H1 (cell line): ENCODE results near the gene GABRB2. TPM values are rescaled to one million over a fixed set of nuclear protein-coding genes. Genes with fewer than 3 reads are reported as not detected.

Experiments
- CTCF ChIA-PET: fragments of 300-600 bp; sonication (Branson Sonifier 250); formaldehyde crosslinking; loops from one replicate; lab custom pipeline; 2021; ENCODE audit not compliant: partially characterized antibody; lab: Charles Lee
- POLR2A ChIA-PET: fragments of 300-600 bp; sonication (Branson Sonifier 250); formaldehyde crosslinking; loops from one replicate; lab custom pipeline; 2021; ENCODE audit warnings: inconsistent platforms; ENCODE audit not compliant: partially characterized antibody; lab: Charles Lee
- DNase-seq, 2 experiments: peaks; one replicate each; pipeline versions ENCODE4 v3.0.0 to v3.0.0-alpha.2; 2010 to 2022; ENCODE audit warnings: low spot score in 2 of 2, low read depth in 1 of 2, mixed read lengths in 1 of 2
- FAIRE-seq: peaks from 2 replicates; lab custom pipeline; 2011; peaks lifted over from hg19 to GRCh38; lab: Jason Lieb, UNC
- H2AFZ ChIP-seq: 2 replicates; pipeline ENCODE4 v1.8.1; 2012; ENCODE audit warnings: low read length, inconsistent platforms
- H2AK5ac ChIP-seq: 2 replicates; pipeline ENCODE4 v1.6.1; 2013; ENCODE audit warnings: low read depth, low read length
- H2BK120ac ChIP-seq: replicated peaks from 2 replicates; pipeline ENCODE3; 2013; ENCODE audit warnings: low read depth, low read length, inconsistent platforms
- H2BK12ac ChIP-seq: 2 replicates; pipeline ENCODE4 v1.6.1; 2013; ENCODE audit warnings: low read depth, low read length
- H2BK15ac ChIP-seq: 2 replicates; pipeline ENCODE4 v1.6.1; 2013; ENCODE audit warnings: low read length
- H2BK20ac ChIP-seq: 2 replicates; pipeline ENCODE4 v1.6.1; 2013; ENCODE audit warnings: low read length
- H2BK5ac ChIP-seq: 2 replicates; pipeline ENCODE4 v1.6.1; 2013; ENCODE audit warnings: low read depth, low read length
- H3K14ac ChIP-seq: 2 replicates; pipeline ENCODE4 v1.6.1; 2013; ENCODE audit warnings: inconsistent platforms; ENCODE audit not compliant: insufficient read length
- H3K18ac ChIP-seq: 2 replicates; pipeline ENCODE4 v1.6.1; 2013; ENCODE audit warnings: low read length; ENCODE audit errors: extremely low read depth
- H3K23ac ChIP-seq: 2 replicates; pipeline ENCODE4 v1.6.1; 2013; ENCODE audit warnings: inconsistent platforms; ENCODE audit not compliant: insufficient read length
- H3K23me2 ChIP-seq: 2 replicates; pipeline ENCODE4 v1.6.1; 2013; ENCODE audit warnings: low read depth, low read length
- H3K27ac ChIP-seq: 2 replicates; pipeline ENCODE4 v1.6.1; 2011; ENCODE audit warnings: low read depth, low read length, inconsistent platforms
- H3K27me3 ChIP-seq, 4 experiments: replicated peaks in 1 of 4; 1 replicate in 1 of 4; 2 replicates in 3 of 4; pipeline versions ENCODE4 v1.6.1 to v1.8.1; 2011 to 2013; ENCODE audit warnings: low read length in 3 of 4, mild to moderate bottlenecking in 3 of 4, inconsistent platforms in 2 of 4, mixed read lengths in 2 of 4, moderate library complexity in 1 of 4; ENCODE audit not compliant: control insufficient read depth in 3 of 4, insufficient read depth in 3 of 4; ENCODE audit errors: extremely low read depth in 1 of 4
- H3K36me3 ChIP-seq, 4 experiments: 2 replicates each; pipeline versions ENCODE4 v1.6.1 to v1.8.1; 2011 to 2013; ENCODE audit warnings: mild to moderate bottlenecking in 4 of 4, low read length in 3 of 4, moderate library complexity in 2 of 4, control low read depth in 1 of 4, inconsistent platforms in 1 of 4; ENCODE audit not compliant: insufficient read depth in 4 of 4, control insufficient read depth in 2 of 4
- H3K4ac ChIP-seq: replicated peaks from 2 replicates; pipeline ENCODE3; 2013; ENCODE audit warnings: low read length, low read depth, mixed read lengths, inconsistent platforms; ENCODE audit not compliant: insufficient read length
- H3K4me1 ChIP-seq, 4 experiments: replicated peaks in 1 of 4; 1 replicate in 1 of 4; 2 replicates in 3 of 4; pipeline versions ENCODE4 v1.6.1 to v1.8.1; 2011 to 2013; ENCODE audit warnings: low read length in 3 of 4, inconsistent platforms in 2 of 4, mixed read lengths in 1 of 4; ENCODE audit not compliant: insufficient read depth in 4 of 4, control insufficient read depth in 3 of 4
- H3K4me2 ChIP-seq, 2 experiments: 2 replicates each; pipeline versions ENCODE4 v1.6.1 to v1.8.1; 2011 to 2013; ENCODE audit warnings: low read depth in 2 of 2, low read length in 2 of 2, control low read depth in 1 of 2, inconsistent platforms in 1 of 2, mild to moderate bottlenecking in 1 of 2; ENCODE audit not compliant: insufficient read depth in 1 of 2
- H3K4me3 ChIP-seq, 4 experiments: fragments of 200-600, 300-600 bp in 1 of 4; sonication (generic), shearing (Covaris generic), sonication (Bioruptor Twin) in 1 of 4; 2 replicates each; pipeline versions ENCODE4 v1.5.1 to v1.8.1; 2011 to 2016; ENCODE audit warnings: low read length in 4 of 4, low read depth in 3 of 4, control low read depth in 2 of 4, inconsistent platforms in 2 of 4, mild to moderate bottlenecking in 2 of 4, mixed read lengths in 1 of 4, moderate library complexity in 1 of 4; ENCODE audit not compliant: insufficient read depth in 2 of 4; ENCODE audit errors: extremely low read depth in 1 of 4
- H3K56ac ChIP-seq: replicated peaks from 2 replicates; pipeline ENCODE3; 2013; ENCODE audit warnings: low read depth, mild to moderate bottlenecking, mixed read lengths, low read length, inconsistent platforms; ENCODE audit not compliant: insufficient read length
- H3K79me1 ChIP-seq: 2 replicates; pipeline ENCODE4 v1.6.1; 2013; ENCODE audit warnings: low read depth, low read length, control low read depth
- H3K79me2 ChIP-seq, 2 experiments: 2 replicates each; pipeline versions ENCODE4 v1.6.1 to v1.8.1; 2012 to 2013; ENCODE audit warnings: low read length in 2 of 2, mild to moderate bottlenecking in 2 of 2, inconsistent platforms in 1 of 2; ENCODE audit not compliant: insufficient read depth in 2 of 2, control insufficient read depth in 1 of 2
- H3K9ac ChIP-seq, 4 experiments: replicated peaks in 1 of 4; 1 replicate in 1 of 4; 2 replicates in 3 of 4; pipeline versions ENCODE4 v1.6.1 to v1.8.1; 2011 to 2013; ENCODE audit warnings: low read depth in 3 of 4, low read length in 3 of 4, control low read depth in 2 of 4, mild to moderate bottlenecking in 2 of 4, moderate library complexity in 2 of 4, inconsistent platforms in 1 of 4; ENCODE audit errors: extremely low read depth in 1 of 4
- H3K9me3 ChIP-seq, 2 experiments: 2 replicates each; pipeline versions ENCODE4 v1.6.1 to v1.8.1; 2012 to 2013; ENCODE audit warnings: mild to moderate bottlenecking in 2 of 2, moderate library complexity in 2 of 2, control low read depth in 1 of 2, inconsistent platforms in 1 of 2, low read depth in 1 of 2, low read length in 1 of 2, mixed read lengths in 1 of 2; ENCODE audit not compliant: insufficient read depth in 2 of 2
- H4K20me1 ChIP-seq, 2 experiments: replicated peaks in 1 of 2; 2 replicates each; pipeline versions ENCODE3 to v1.8.1; 2011 to 2013; ENCODE audit warnings: inconsistent platforms in 2 of 2, low read length in 2 of 2, mild to moderate bottlenecking in 1 of 2; ENCODE audit not compliant: insufficient read depth in 2 of 2, control insufficient read depth in 1 of 2
- H4K5ac ChIP-seq: 2 replicates; pipeline ENCODE4 v1.6.1; 2013; ENCODE audit warnings: low read length, low read depth, mixed read lengths, inconsistent platforms; ENCODE audit not compliant: insufficient read length
- H4K8ac ChIP-seq: 2 replicates; pipeline ENCODE4 v1.8.0; 2013; ENCODE audit warnings: mild to moderate bottlenecking, moderate library complexity, low read length, inconsistent platforms; ENCODE audit not compliant: insufficient read depth; ENCODE audit errors: extremely low read depth
- H4K91ac ChIP-seq: replicated peaks from 2 replicates; pipeline ENCODE3; 2013; ENCODE audit warnings: low read length, mixed read lengths, inconsistent platforms; ENCODE audit not compliant: insufficient read length
- ASH2L ChIP-seq: fragments of 200-600, 300-600 bp; sonication (generic); IDR thresholded peaks from one replicate; pipeline ENCODE4 v1.7.1; 2017; ENCODE audit warnings: low read length
- HDAC2 ChIP-seq, 2 experiments: fragments of 300-600 bp in 1 of 2; sonication (generic) in 1 of 2; IDR thresholded peaks; 2 replicates each; pipeline ENCODE4 v1.6.1; 2011 to 2012; ENCODE audit warnings: low read depth in 2 of 2, low read length in 2 of 2, mild to moderate bottlenecking in 2 of 2, moderate library complexity in 2 of 2, borderline replicate concordance in 1 of 2, inconsistent platforms in 1 of 2
- KDM4A ChIP-seq: IDR thresholded peaks from one replicate; pipeline ENCODE4 v1.7.1; 2012; ENCODE audit warnings: low read depth, mild to moderate bottlenecking, moderate library complexity, low read length, inconsistent platforms; ENCODE audit not compliant: severe bottlenecking
- SP1 ChIP-seq: IDR thresholded peaks from 2 replicates; pipeline ENCODE4 v1.6.1; 2011; ENCODE audit warnings: low read depth, low read length
- SUZ12 ChIP-seq: fragments of 200-600 bp; sonication (generic); IDR thresholded peaks from 2 replicates; pipeline ENCODE4 v1.6.1; 2012; ENCODE audit warnings: mild to moderate bottlenecking, inconsistent platforms, low read length, moderate library complexity, mixed read lengths
- polyA plus RNA-seq, 7 experiments: library from polyadenylated mRNA; depleted of rRNA in 3 of 7; stranded (reverse) in 5 of 7; unstranded in 2 of 7; fragments of >200 nt in 5 of 7; fragments of 200-250 nt in 2 of 7; gene quantifications; 1 replicate in 5 of 7; 2 replicates in 1 of 7; 4 replicates in 1 of 7; pipeline versions ENCODE4 v1.2.1 to v1.2.3, GENCODE V29; 2011 to 2013; ENCODE audit warnings: missing spikeins in 2 of 7, mixed read lengths in 2 of 7
- total RNA-seq: library from RNA; stranded (reverse); fragmentation: NEBNext Ultra II Directional; extraction: Animal tissue kit (Norgen Biotek cat#: 25700); gene quantifications from 2 replicates; pipeline ENCODE4 v1.2.1, GENCODE V29; 2021

Gene GABRB2
- total and polyA plus RNA-seq, 2 of the 8 experiments (the other 6 are each of a cell fraction or from before 2014, with no cell fraction given), result 0.54 to 1.9 TPM

DNA sequence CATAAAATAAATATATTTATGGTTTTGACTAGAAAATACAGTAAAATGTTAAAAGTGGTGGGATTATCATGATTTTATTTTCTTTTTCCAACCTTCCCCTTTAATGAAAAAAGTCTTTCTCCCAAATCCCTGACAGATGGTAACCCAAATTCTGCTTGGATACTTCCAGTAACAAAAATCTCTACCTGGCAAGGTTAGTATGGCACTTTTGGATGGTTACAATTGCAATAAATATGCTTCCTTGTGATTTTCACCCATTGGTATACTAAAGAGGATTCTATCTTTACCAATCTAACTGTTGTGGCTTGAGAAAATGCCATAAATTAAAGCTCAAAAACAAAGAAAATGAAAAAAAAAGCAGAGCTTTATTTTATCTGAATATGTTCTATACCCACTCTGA, 62.8 kb downstream of the GABRB2 start:
- Histone ChIP-seq H3K4me3 (no peak overlapping the region), H3K56ac (no peak overlapping the region), H3K23me2 (no peaks in the 10 kb centered on the region), H3K9me3 (no peaks in the 10 kb centered on the region), H2AK5ac (no peak overlapping the region), H4K5ac (no peak overlapping the region), H2BK15ac (no peak overlapping the region), H4K91ac (no peak overlapping the region), H2BK12ac (no peak overlapping the region), H3K23ac (no peak overlapping the region), H3K4ac (no peak overlapping the region), H3K27ac (no peak overlapping the region), H3K18ac (no peak overlapping the region), H3K27me3 (no peaks in the 10 kb centered on the region), H3K79me1 (no peaks in the 10 kb centered on the region), H2BK120ac (no peak overlapping the region), H2BK20ac (no peak overlapping the region), H3K36me3 (no peaks in the 10 kb centered on the region), H4K8ac (no peak overlapping the region), H2AFZ (no peak overlapping the region), H3K9ac (no peak overlapping the region), H3K79me2 (no peaks in the 10 kb centered on the region), H4K20me1 (no peaks in the 10 kb centered on the region), H3K4me2 (no peak overlapping the region), H3K14ac (no peak overlapping the region), H2BK5ac (no peak overlapping the region), H3K4me1 (no peaks in the 10 kb centered on the region)
- TF ChIP-seq SP1, result no peak
- TF ChIP-seq ASH2L, result no peak
- TF ChIP-seq SUZ12, result no peak
- TF ChIP-seq HDAC2 (IDR thresholded peaks at IDR 0.05; ENCODE audit: borderline replicate concordance in 1 of 2, low read depth in 2 of 2, low read length in 2 of 2), result no peak
- no peak for TF ChIP-seq KDM4A
- ChIA-PET CTCF (no interaction called here), POLR2A (no interaction called here)
- DNase-seq, result no peak
- no peak for FAIRE-seq
